Measurements from ENCODE around the gene EIF3L. TPM values are rescaled to one million over a fixed set of nuclear protein-coding genes. Genes with fewer than 3 reads are reported as not detected.
A peak's percentile ranks its signal among the peaks of the same experiment; 100 is the strongest.

EIF3L gene
- total and polyA plus RNA-seq, 9 of the 15 experiments (the other 6 are each of a cell fraction or from before 2014, with no cell fraction given), result 257 to 699 (median 368) TPM

GRCh38 chr22:37852418-37852817 lies 3.2 kb downstream of the EIF3L start:
- H4K20me1 ChIP-seq (replicated peaks; ENCODE audit: control insufficient read depth, insufficient read depth, low read length), result peaks cover 3% of the 10 kb centered on the region; the same call in 1 of the 2 replicates
- BruUV-seq (replicated peaks), result no TSS peak
- in situ Hi-C loops (cut with MboI), result no loop called here
- H3K9me1 ChIP-seq (ENCODE audit: control insufficient read depth, insufficient read depth, low read length), result no peaks in the 10 kb centered on the region
- ChIA-PET POLR2A (interaction anchor here (0.6 to 1.3 kb wide), 4 partner anchors 8 to 1465 kb away, joined by 3 to 4 read pairs (median 3); partner anchors contain the start of genes ANKRD54, C22orf23, MYH9 and POLR2F), CTCF (ENCODE audit: low intra/inter-chr PET ratio) (no interaction called here)
- H3K27ac ChIP-seq (ENCODE audit: extremely low read depth, low read depth, low read length), result peak overlapping the region; percentile 13; the same call in 1 of the 3 replicates
- DNase-seq (ENCODE audit: extremely low read depth in 1 of 4, low spot score in 3 of 4) (peak in 1 of 4 experiments; percentile 18), ATAC-seq (no peak), FAIRE-seq (no peak)
- peaks cover 76% of the 10 kb centered on the region for H3K79me2 ChIP-seq (ENCODE audit: control insufficient read depth, insufficient read depth, low read length)
- intact Hi-C loops (cut with micrococcal nuclease), result no loop called here
- no peaks in the 10 kb centered on the region for H3K27me3 ChIP-seq (ENCODE audit: control insufficient read depth in 2 of 2, insufficient read depth in 2 of 2, low read length in 2 of 2)
- WGBS (ENCODE audit: insufficient coverage, low coverage, missing lambda C conversion rate), result 61% methylated on average over 4 of the region's 5 CpGs
- H3K9ac ChIP-seq (ENCODE audit: insufficient read depth in 1 of 2, low read depth in 2 of 2, low read length in 2 of 2), result no peak overlapping the region
- H2AFZ ChIP-seq (ENCODE audit: low read depth, low read length), result no peak overlapping the region
- H3K4me3 ChIP-seq, result no peak overlapping the region
- H3K4me1 ChIP-seq (replicated peaks in 1 of 2; ENCODE audit: control insufficient read depth in 2 of 2, insufficient read depth in 2 of 2, low read length in 2 of 2), result peaks cover 3 to 8% of the 10 kb centered on the region in 2 experiments; a peak in 3 of 5 replicates
- peaks cover 69% of the 10 kb centered on the region for H3K36me3 ChIP-seq (ENCODE audit: control insufficient read depth, insufficient read depth, low read length)
- H3K4me2 ChIP-seq (ENCODE audit: insufficient read depth, low read length), result no peak overlapping the region
- TF ChIP-seq RBFOX2 (IDR thresholded peaks at IDR 0.05; ENCODE audit: low read depth, low read length), result 0 out of 2 replicates have a peak, but pooled peaks have one; percentile 15
- no peak for TF ChIP-seq RB1 (IDR thresholded peaks at IDR 0.05; ENCODE audit: low read depth)
- H3K9me3 ChIP-seq (replicated peaks; ENCODE audit: control insufficient read depth, insufficient read depth, low read depth, low read length), result no peaks in the 10 kb centered on the region

DNA sequence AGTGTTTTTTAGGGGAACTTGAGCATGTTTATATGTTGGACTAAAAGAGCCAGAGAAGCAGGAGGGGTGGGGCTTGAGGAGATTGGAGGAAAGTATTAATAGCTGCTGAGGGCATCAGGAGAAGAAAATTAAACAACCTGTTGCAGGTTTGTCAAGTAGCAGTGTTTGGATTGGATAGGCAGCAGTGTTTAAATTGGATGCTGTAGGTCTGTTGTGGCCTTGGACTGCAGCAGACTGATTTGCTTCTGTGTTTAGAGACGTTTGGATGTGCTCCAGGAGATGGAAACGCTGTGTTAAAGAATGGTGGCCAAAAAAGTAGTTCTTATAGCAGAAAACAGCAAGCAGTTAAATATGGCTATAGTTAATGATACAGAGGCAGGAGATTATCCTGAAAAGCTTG lies 5.7 kb downstream of the EIF3L start:
- Histone ChIP-seq H3K79me2 (ENCODE audit: control insufficient read depth, insufficient read depth, low read length) (peaks cover 60% of the 10 kb centered on the region), H3K9me3 (replicated peaks; ENCODE audit: control insufficient read depth, insufficient read depth, low read depth, low read length) (no peaks in the 10 kb centered on the region), H3K9me1 (ENCODE audit: control insufficient read depth, insufficient read depth, low read length) (no peaks in the 10 kb centered on the region), H3K9ac (ENCODE audit: insufficient read depth in 1 of 2, low read depth in 2 of 2, low read length in 2 of 2) (no peak overlapping the region), H2AFZ (ENCODE audit: low read depth, low read length) (no peak overlapping the region), H3K36me3 (ENCODE audit: control insufficient read depth, insufficient read depth, low read length) (peaks cover 85% of the 10 kb centered on the region), H3K4me2 (ENCODE audit: insufficient read depth, low read length) (no peak overlapping the region), H3K27ac (ENCODE audit: extremely low read depth, low read depth, low read length) (no peak overlapping the region), H3K4me1 (replicated peaks in 1 of 2; ENCODE audit: control insufficient read depth in 2 of 2, insufficient read depth in 2 of 2, low read length in 2 of 2) (peaks cover 0 to 8% of the 10 kb centered on the region in 2 experiments; a peak in 2 of 5 replicates), H4K20me1 (replicated peaks; ENCODE audit: control insufficient read depth, insufficient read depth, low read length) (peaks cover 3% of the 10 kb centered on the region; the same call in 1 of the 2 replicates), H3K27me3 (ENCODE audit: control insufficient read depth in 2 of 2, insufficient read depth in 2 of 2, low read length in 2 of 2) (no peaks in the 10 kb centered on the region), H3K4me3 (no peak overlapping the region)
- no TSS peak for BruUV-seq (replicated peaks)
- ATAC-seq (no peak), DNase-seq (ENCODE audit: extremely low read depth in 1 of 4, low spot score in 3 of 4) (no peak), FAIRE-seq (no peak)
- intact Hi-C loops (cut with micrococcal nuclease) (no loop called here), in situ Hi-C loops (cut with MboI) (no loop called here)
- WGBS (ENCODE audit: insufficient coverage, low coverage, missing lambda C conversion rate), result 69% methylated on average over 2 of the region's 2 CpGs
- CTCF ChIA-PET (ENCODE audit: low intra/inter-chr PET ratio), result no interaction called here
- POLR2A ChIA-PET, result interaction anchor here (1.3 to 1.4 kb wide), 2 partner anchors 9 to 11 kb away, joined by 3 read pairs; partner anchors contain the start of gene ANKRD54
- no peak for TF ChIP-seq ZNF75A (CRISPR knock-in tag; IDR thresholded peaks at IDR 0.05)
- TF ChIP-seq, protein P1, sequence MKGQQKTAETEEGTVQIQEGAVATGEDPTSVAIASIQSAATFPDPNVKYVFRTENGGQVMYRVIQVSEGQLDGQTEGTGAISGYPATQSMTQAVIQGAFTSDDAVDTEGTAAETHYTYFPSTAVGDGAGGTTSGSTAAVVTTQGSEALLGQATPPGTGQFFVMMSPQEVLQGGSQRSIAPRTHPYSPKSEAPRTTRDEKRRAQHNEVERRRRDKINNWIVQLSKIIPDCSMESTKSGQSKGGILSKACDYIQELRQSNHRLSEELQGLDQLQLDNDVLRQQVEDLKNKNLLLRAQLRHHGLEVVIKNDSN (CRISPR knock-in tag; IDR thresholded peaks at IDR 0.05), result no peak
- TF ChIP-seq MTA2 (IDR thresholded peaks at IDR 0.05; ENCODE audit: low read depth), result no peak
- TF ChIP-seq CBFB (CRISPR knock-in tag; IDR thresholded peaks at IDR 0.05), result no peak
- no peak for TF ChIP-seq MTA3 (IDR thresholded peaks at IDR 0.05; ENCODE audit: borderline replicate concordance)
- TF ChIP-seq ZNF324 (CRISPR knock-in tag; IDR thresholded peaks at IDR 0.05), result no peak
- no peak for TF ChIP-seq HNRNPLL (IDR thresholded peaks at IDR 0.05; ENCODE audit: low read depth, low read length, poor library complexity, severe bottlenecking)
- no peak for TF ChIP-seq ZC3H4 (CRISPR knock-in tag; IDR thresholded peaks at IDR 0.05; ENCODE audit: borderline replicate concordance)
- TF ChIP-seq POLR2G (IDR thresholded peaks at IDR 0.05; ENCODE audit: low read depth, low read length), result no peak
- TF ChIP-seq FOXJ2 (tag; IDR thresholded peaks at IDR 0.05), result no peak
- no peak for TF ChIP-seq PTTG1 (tag; IDR thresholded peaks at IDR 0.05; ENCODE audit: low read depth)
- no peak for TF ChIP-seq ZNF445 (CRISPR knock-in tag; IDR thresholded peaks at IDR 0.05; ENCODE audit: low read depth)
- TF ChIP-seq RBM15 (IDR thresholded peaks at IDR 0.05; ENCODE audit: insufficient read depth, low read length), result no peak
- TF ChIP-seq ZEB2 (IDR thresholded peaks at IDR 0.05), result no peak
- TF ChIP-seq ZBTB17 (CRISPR knock-in tag; IDR thresholded peaks at IDR 0.05), result no peak

Data from K562 (cell line).